GM21717 (cell line): ENCODE measurements around the gene TSNAX.

ENCODE experiments used
- ATAC-seq: cut with Tn5 transposase; IDR thresholded peaks from one replicate; pipeline ENCODE4 v1.9.1; 2021; ENCODE audit warnings: mild to moderate bottlenecking, moderate library complexity; ENCODE audit not compliant: unreplicated experiment

TSNAX gene

DNA sequence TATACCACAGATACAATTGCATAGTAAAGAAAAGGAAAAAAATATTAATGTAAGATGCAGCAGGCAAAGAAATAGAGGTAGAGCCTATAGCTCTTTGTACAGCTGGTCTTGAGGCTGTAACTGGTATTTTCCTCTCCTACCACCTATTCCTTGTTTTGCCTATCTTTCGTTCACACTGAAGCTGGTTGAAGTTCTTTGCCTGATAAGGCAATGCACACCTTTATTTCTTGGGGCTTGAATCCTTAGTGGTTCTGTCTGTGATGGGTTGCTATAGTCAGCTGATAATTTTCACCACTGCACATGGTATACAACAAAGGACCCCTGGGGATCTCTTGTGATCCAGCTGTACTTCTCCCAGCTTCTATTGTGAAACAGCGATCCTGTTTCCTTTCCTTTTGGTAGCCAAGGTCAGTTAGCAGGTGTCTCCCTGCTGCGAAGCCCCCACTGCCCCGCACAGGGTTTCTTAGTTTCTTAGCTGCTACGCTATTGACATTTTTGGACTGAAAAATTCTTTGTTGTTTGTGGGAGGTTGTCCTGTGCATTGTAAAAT lies 9.9 kb upstream of the TSNAX start:
- no peak for ATAC-seq

DNA sequence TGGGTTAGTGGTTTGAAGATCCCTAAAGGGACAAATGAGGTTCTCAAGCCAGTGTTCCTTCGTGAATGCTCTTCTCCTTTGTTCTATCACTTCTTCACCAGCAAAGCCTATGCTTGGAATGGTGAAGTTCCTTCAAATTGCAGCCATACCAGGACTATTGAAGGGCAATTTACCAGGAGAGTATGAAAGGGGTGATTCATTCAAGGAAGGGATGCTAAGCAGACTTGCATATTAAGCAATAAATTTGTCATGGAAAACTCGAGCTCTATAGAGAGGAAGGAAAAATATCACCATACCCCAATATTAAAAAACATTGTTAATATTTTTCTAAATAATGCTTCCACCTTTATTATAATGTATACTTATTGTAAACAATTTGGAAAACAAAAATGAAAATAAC lies 9.3 kb upstream of the TSNAX start:
- no peak for ATAC-seq

DNA sequence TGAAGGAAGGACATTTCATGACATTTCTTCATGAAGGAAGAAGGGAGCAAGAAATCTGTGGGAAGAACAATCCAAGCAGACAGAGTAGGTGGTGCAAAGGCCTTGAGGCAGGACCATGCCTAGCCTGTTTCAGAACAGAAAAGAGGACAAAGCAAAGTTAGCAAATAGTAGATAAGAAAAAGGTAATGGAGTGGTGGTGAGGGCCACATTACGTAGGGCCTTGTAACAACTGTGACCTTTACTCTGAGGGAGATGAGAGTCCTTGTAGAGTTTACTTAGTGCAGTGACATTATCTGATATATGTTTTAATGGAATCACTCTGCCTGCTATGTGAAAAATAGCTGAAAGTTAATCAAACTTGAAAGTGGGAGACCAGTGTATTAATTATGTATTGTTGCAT lies 6.4 kb upstream of the TSNAX start:
- no peak for ATAC-seq

DNA sequence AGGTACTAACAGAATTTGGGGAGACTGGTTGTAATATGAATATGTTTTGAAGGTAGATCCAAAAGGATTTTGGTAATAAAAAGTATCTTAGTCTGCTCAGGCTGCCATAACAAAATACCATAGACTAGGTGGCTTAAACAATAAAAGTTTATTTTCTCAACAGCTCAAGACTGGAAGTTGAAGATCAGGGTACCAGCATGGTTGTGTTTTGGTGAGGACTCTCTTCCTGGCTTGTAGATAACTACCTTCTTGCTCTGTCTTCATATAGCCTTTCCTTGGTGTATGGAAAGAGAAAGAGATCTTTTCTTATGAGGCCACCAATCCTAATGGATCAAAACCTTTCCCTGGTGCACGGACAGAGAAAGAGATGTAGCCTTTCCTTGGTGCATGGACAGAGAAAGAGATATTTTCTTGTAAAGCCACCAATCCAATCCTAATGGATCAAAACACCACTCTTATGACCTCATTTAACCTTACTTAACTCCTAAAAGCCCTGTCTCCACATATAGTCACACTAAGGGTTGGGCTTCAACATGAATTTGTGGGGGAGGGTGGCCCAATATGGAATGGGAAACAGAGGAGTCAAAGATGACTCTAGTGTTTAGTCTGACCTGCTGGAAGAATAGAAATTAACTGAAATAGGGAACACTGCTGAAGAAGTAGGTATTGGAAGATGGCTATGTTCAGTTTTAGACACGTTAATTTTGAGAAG lies 5.4 kb upstream of the TSNAX start:
- no peak for ATAC-seq

DNA sequence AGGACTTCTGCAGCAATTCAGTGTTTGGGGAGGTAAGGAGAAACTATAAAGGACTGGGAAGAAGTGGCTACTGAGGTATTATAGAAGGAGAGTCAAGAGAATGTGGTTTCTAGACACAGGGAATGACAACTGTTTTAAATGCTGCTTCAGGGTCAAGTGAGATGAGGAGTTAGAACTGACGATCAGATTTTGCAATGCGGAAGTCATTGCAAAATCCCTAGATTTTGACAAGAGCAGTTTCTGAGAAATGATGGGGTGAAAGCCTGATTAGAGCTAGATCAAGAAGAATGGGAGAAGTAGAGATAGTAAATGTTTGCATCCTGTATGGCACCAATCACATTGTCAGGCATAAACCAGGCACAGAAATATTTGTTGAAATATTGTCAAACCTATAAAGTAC lies 4.7 kb upstream of the TSNAX start:
- no peak for ATAC-seq

DNA sequence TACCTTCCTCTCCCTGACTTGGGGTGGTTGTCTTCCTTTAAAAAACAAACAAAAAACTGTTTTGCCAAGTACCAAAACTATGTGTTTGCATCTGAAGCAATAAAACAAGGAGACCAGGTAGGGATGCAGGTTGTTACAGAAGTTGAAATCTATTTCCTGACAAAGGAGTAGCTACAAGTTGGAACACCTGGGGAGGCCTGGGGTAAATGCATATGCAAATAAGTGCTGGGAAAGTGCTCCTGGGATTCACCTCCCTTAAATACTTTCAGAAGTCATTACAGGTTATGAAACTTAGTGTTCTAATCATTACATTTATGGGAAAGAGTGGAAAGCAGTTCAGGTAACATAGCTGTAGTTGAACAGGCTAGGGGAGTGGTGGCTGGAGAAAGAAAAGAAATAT lies 1.9 kb upstream of the TSNAX start:
- no peak for ATAC-seq

DNA sequence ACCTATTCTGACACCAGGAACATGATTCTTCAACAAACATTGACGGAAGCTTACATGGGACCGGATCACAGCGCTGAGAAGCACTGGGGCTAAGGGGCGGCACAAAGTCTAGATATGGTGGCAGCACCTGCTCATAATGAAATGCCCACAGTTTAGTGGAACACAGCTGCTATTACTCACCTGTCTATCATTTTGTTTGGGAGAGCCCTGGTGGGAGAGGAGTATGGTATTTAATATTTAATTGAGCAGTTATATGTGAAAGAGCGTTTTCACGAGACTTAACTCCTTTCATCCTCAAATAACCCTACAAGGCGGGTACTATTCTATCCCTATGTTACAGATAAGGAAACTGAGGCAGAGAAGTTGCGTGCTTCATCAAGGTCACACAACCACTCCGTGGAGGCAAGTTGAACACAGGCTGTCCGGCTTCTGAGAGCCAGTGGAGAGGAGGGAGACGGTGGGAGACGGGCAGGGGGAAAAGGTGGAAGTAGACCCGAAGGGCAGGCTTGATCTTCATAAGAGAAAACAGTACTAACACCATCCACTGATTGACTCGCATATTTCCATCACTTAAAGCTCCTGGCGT lies 790 bp upstream of the TSNAX start:
- ATAC-seq, result peak; percentile 21

DNA sequence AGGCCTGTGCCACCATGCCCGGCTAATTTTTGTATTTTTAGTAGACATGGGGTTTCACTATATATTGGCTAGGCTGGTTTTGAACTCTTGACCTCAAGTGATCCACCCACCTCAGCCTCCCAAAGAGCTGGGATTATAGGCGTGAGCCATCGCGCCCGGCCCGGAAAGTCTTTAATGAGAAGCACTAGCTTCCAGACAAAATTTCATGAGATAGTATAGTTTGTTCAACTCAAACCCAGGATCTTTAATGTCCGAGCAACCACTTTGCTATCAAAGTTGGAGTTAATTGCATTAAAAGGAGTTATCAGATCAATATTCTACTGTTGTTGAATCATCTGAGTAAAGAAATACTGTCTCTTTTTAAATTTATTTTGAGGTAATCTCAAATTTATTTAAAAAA lies 4.8 kb downstream of the TSNAX start:
- no peak for ATAC-seq

DNA sequence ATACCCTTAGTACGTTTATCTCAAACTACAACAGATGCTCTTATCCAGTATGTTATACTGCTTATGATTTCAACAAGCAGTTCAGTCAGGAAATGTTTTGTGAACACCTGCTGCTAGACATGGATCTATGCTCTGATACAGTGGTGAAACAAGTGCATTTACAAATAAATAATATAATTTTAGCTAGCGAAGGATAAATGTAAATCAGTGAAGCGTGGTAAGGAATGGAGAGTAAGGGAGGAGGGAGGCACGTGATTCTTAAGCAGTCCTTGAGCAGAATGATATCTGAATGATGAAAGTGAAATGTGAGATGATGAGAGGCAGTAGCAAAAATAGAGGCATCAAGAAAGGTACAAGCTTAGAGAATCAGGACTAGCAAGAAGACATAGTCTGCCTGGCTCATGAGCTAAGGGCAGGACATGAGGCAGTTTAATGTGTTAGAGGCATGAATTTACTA lies 6.3 kb downstream of the TSNAX start:
- no peak for ATAC-seq

DNA sequence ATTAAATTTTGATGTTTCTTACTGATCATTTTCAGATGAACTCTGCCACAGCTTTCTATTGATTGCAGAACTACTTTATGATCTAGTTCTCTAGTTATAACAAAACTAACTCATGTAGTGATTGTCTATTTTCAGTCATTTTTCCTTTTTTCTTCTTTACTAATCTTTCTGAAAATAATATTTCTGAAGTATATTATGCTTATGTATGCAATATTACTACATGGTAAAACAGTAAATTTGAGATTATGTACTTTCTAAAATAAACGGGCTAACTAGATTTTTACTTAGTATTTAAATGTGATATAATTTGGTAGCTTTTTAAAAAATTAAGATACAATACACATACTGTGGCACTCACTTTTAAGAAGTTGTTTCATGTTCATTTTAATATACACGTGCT lies 7.6 kb downstream of the TSNAX start:
- ATAC-seq, result no peak

DNA sequence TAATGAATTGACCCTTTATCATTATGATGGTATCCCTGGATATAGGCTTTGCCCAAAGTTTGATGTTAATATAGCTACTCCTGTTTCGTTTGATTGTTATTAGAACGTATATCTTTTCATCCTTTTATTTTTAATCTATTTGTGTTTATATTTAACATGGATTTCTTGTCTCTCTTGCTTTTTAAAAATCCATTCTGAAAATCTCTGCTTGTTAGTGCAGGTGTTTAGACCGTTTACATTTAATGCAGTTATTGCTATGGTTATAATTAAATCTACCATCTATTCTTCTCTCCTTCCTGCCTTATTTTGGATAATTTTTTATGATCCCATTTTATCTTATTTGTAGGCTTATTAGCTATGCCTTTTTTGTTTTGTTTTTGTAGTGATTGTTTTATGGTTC lies 12.4 kb downstream of the TSNAX start:
- no peak for ATAC-seq

DNA sequence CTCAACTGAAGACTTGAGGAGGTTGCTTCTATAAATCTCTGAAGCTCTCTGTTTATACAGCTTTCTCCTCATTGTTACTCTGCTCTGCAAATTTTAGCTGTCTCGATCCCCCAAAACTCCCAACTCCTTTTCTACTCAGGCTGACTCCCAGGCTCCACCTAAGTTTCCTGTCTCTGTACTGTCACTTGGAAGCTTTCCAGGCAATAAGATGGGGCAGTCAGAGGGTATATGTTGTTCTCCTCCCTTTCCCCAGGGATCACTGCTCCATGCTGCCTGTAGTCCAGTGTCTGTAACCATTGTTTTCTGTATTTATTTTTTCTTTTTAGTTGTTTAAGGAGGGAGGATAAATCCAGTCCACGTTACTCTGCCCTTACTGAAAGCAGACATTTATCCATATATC lies 13.4 kb downstream of the TSNAX start:
- ATAC-seq, result no peak

DNA sequence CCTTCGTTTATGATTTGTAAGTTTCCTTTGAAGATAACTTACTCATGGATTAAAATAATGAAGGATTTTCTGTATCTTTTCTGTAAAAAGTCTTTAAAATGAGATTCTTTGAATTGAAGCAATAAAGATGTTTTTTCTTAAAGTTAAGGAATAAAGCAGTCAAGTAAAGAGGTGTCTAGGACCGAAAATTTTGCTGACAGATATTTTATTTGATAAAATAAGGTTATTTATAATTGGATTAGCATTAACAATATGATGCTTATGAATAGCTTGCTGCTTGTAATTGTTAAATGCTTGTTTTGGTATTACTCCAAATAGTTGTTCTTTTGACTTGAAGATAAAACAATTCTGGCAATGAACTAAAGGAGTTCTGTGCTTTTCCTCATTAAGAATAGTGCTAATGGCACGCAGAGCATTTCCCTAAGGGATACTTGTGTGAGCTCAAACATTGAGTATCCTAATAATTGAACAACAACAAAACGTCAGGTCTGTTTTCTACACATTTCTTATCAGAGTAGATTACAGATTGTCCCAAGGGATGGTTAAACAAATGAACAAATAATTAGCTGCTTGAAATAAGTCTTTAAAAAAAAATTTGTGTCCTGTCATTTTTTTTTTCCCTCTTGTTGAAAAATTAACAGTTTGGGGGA lies 16.6 kb downstream of the TSNAX start:
- no peak for ATAC-seq

DNA sequence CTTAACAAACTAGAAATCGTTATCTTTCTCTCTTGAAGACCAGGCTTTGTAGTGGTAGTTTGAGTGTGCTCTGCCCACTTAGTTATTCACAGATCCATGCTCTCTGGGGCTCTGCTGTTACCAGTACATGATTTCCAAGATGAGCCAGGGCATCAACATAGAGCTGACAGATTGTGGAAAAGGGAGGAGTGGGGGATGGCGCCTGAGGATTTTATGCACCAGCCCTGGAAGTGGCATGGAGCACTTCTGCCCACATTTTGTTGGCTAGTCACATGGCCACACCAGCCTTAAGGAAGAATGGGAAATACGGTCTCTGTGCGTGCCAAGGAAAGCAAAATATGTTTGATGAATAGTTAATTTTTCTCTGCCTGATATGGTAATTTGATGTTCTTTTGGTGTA lies 18.2 kb downstream of the TSNAX start:
- no peak for ATAC-seq

DNA sequence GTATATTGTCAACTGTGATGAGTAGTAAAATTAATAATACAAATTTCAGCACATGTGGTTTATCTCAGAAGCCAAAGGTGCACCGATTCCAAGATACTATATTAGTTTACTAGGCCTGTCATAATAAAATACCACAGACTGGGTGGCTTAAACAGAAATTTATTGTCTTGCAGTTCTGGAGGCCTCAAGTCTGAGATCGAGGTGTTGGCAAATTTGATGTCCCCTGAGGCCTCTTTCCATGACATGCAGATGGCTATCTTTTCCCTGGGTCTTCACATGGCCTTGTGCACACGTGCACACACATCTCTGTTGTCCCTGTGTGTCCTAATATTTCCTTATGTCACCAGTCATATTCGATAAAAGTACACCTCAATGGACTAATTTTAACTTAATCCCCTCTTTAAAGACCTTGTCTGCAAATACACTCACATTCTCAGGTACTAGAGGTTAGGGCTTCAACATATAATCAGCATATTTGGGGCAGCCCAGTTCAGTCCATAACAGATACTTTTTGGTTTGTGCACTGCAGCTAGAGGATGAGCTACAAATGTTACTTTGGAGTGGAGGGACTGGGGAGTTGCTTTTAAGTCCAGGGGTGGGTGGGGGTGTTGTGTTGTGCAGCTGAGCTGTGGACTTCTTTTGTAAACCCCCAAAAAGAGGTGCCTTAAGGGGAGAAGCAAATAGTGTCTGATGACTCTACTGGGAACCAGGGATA lies 21.4 kb downstream of the TSNAX start:
- no peak for ATAC-seq

DNA sequence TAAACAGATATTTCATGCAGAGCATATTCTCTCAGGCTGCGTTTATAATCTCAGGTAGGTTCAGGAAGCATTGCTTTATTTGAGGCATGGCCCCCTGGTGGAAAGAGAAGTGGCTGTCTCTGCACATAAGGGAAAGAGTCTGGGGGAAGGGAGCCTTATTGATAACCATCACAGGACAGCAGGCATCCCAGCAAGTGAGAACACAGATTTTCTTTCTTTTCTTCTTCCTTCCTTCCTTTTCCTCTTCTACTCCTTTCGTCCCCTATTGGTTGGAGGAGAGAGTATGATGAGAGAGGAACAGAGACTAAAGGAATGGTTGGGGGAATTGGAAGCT lies 21.9 kb downstream of the TSNAX start:
- no peak for ATAC-seq

DNA sequence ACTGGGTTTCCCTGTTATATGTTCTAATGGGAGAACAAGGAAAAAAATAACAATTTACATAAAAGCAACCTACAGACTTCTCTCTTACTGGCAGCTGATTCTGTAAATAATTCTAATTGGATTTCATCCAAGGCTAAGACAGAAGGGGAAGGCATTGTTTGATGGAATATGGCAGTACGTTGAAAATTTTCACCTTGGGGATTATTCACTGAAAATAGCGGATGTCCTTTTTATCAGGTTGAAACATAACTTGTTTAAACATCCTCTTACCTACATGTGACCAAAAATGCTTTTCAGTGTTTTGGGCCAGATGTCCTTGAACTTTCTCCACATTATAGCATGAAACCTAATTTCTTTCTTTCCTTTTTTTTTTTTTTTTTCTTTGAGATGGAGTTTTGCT lies 24.9 kb downstream of the TSNAX start:
- ATAC-seq, result no peak

DNA sequence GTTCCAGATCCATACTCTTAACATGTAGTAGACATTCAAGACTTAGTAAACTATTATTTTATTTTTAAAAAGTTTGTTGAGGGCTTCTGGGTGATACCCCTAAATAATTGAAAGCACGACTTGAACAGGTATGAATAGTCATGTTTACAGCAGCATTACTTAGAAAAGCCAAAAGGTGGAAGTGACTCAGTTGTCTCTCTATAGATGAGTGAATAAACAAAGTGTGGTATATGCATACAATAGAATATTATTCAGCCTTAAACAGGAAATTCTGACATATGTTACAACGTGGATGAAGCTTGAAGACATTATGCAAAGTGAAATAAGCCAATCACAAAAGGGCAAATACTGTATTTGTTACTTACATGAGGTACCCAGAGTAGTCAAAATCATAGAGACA lies 26.5 kb downstream of the TSNAX start:
- ATAC-seq, result no peak

DNA sequence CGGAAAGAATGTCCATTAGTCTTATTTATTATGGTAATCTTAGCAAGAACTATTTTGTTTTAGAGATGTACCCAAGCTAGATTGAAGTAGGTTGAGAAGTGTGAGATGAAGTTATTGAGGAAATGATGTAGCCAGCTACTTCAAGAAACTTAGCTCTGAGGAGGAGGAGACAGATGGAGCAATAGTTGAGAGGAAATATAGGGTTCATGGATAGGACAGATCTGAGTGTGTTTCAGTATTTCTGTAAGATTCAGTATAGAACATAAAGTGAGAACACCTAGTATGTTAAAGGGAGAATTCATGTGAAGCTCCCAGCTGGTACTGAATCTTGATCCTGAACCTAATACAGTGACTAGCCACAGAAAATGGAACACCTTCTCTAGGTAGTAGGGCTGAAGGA lies 28.9 kb downstream of the TSNAX start:
- no peak for ATAC-seq

DNA sequence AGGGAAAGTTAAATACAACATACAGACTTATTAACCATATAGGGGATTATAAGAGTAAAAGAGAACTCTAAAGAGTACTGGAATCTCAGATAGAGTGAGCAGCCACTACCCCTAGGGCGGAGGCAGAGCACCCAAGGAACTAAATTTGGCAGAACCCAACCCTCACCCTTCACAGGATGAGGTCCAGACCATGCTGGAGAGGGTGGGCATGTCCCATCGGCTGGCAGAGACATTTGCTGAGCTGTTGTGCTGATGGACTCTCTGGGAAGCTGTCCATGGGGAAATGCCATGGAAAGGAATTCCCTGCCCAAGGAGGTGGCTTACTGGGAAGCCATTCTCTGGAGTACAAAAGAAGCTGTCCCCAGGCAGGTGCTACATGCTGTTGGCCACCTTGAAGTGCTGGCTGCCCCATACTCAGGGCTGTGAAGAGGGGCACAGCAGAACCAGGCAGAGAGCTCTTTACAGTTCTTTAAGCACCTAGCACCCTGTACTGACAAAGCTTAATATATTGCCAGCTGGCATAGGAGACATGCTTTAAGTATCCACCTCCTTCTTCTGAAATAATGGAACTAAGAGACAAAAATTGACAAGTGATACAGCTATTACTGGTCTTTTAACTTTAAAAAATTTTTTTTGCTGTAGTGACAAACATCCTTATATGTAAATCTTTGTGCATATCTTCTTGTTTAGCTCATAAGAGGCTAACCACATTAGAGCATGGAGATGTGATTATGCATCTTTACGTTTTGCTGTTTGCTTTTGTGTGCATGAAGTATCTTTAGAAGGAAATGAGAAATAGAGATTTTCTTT lies 29.6 kb downstream of the TSNAX start:
- no peak for ATAC-seq

DNA sequence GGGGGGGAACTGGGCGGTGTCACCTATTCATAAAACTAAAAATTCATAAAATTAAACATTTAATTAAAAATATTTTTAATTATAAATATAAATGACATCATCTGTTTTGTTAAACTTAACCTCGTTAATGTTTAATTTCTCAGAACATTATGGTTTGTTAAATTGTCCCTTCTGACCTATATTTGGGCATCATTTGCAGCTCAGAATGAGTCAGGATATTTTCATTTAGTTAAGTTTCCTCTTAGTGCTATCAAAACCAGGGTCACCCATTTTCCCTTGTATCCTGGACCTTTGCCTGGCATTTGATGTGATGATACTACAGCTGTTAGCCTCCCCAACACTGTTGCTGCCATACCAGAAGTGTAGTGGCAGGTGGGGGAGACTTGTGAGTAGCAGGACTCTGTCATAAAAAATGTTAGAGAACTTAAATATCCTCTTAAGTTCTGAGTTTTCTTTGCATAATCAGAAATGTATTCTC lies 30.3 kb downstream of the TSNAX start:
- ATAC-seq, result no peak
